HepG2 (cell line): ENCODE measurements around the gene CALD1.

ENCODE experiments used
- ARNT2 ChIP-seq: sonication (generic); formaldehyde crosslinking; IDR thresholded peaks from 2 replicates; pipeline ENCODE4 v1.8.0; 2022; ENCODE audit warnings: mild to moderate bottlenecking, low read depth, missing genetic modification reagents, moderate library complexity
- CTCF ChIP-seq: sonication (generic); formaldehyde crosslinking; IDR thresholded peaks from 2 replicates; pipeline ENCODE4 v1.5.0; 2020; ENCODE audit warnings: mild to moderate bottlenecking, missing genetic modification reagents, moderate library complexity
- NFE2L1 ChIP-seq: sonication (generic); formaldehyde crosslinking; IDR thresholded peaks from 2 replicates; pipeline ENCODE4 v1.4.0; 2020; ENCODE audit warnings: missing genetic modification reagents, mild to moderate bottlenecking, borderline replicate concordance
- RAD21 ChIP-seq: fragments of 450-650 bp; formaldehyde crosslinking; IDR thresholded peaks from 2 replicates; pipeline ENCODE4 v1.5.0; 2020; ENCODE audit warnings: mild to moderate bottlenecking
- RAD51 ChIP-seq: fragments of 450-650 bp; IDR thresholded peaks from 2 replicates; pipeline ENCODE4 v1.6.1; 2016; ENCODE audit warnings: borderline replicate concordance
- SIN3B ChIP-seq: fragments of 150-350 bp; IDR thresholded peaks from 2 replicates; pipeline ENCODE4 v1.6.1; 2014; ENCODE audit warnings: low read length
- SIX4 ChIP-seq: sonication (generic); formaldehyde crosslinking; IDR thresholded peaks from 2 replicates; pipeline ENCODE4 v1.4.0; 2020; ENCODE audit warnings: missing genetic modification reagents
- USF2 ChIP-seq, 2 experiments: sonication (generic) in 1 of 2; formaldehyde crosslinking in 1 of 2; IDR thresholded peaks; 2 replicates each; pipeline versions ENCODE4 v1.5.1 to v1.6.1; 2011 to 2020; ENCODE audit warnings: borderline replicate concordance in 1 of 2, low read depth in 1 of 2, low read length in 1 of 2, mild to moderate bottlenecking in 1 of 2, missing genetic modification reagents in 1 of 2, moderate library complexity in 1 of 2
- TF ChIP-seq, protein P1 (sequence below): sonication (generic); formaldehyde crosslinking; IDR thresholded peaks from 2 replicates; pipeline ENCODE4 v1.4.0; 2020; ENCODE audit warnings: missing genetic modification reagents

DNA sequence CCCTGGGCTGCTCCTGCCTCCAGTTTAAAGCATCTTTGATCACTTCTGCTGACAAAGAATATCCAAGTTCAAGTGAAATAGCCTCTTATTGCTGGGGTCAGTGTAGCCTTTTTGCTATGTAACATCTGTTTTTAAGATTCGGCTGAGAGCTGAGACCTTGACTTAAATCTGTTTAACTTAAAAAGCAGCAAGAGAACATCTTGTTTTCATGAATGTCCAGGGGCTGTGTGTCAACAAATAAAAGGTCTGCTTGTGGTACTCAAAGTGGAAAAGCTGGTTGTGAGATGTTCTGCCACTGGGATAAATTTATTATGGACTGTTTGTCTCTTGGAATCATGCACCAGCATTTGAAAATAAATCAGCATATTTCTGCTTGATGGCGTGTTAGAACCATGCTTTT, 73.2 kb downstream of the CALD1 start:
- TF ChIP-seq, protein P1, sequence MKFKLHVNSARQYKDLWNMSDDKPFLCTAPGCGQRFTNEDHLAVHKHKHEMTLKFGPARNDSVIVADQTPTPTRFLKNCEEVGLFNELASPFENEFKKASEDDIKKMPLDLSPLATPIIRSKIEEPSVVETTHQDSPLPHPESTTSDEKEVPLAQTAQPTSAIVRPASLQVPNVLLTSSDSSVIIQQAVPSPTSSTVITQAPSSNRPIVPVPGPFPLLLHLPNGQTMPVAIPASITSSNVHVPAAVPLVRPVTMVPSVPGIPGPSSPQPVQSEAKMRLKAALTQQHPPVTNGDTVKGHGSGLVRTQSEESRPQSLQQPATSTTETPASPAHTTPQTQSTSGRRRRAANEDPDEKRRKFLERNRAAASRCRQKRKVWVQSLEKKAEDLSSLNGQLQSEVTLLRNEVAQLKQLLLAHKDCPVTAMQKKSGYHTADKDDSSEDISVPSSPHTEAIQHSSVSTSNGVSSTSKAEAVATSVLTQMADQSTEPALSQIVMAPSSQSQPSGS (CRISPR knock-in tag), result no peak
- no peak for TF ChIP-seq RAD51
- no peak for TF ChIP-seq RAD21 (CRISPR knock-in tag)
- no peak for TF ChIP-seq USF2 (IDR thresholded peaks at IDR 0.05; ENCODE audit: low read depth, low read length)
- no peak for TF ChIP-seq USF2 (CRISPR knock-in tag; IDR thresholded peaks at IDR 0.05; ENCODE audit: borderline replicate concordance)
- no peak for TF ChIP-seq CTCF
- no peak for TF ChIP-seq ARNT2 (CRISPR knock-in tag)
- TF ChIP-seq SIX4 (CRISPR knock-in tag), result no peak
- no peak for TF ChIP-seq NFE2L1 (CRISPR knock-in tag)
- TF ChIP-seq SIN3B, result no peak
